AG04449 (cell line): ENCODE results near the gene LYPD6.

Experiments used
- CTCF ChIA-PET: fragments of 350-600 bp; formaldehyde crosslinking; extraction: SDS; loops from one replicate; lab custom pipeline; 2021; ENCODE audit warnings: antibody characterized with exemption; lab: Yijun Ruan, JAX
- POLR2A ChIA-PET: fragments of 400-600, 350-600 bp; formaldehyde crosslinking; extraction: SDS; loops from one replicate; lab custom pipeline; 2020; ENCODE audit warnings: antibody characterized with exemption, inconsistent platforms; lab: Yijun Ruan, JAX
- DNase-seq: peaks from one replicate; pipeline ENCODE4 v3.0.0-alpha.2; 2010; ENCODE audit warnings: low read depth, low spot score
- H3K4me3 ChIP-seq: 2 replicates; pipeline ENCODE4 v1.5.1; 2011; ENCODE audit warnings: low read depth, mild to moderate bottlenecking, control low read depth, low read length
- CTCF ChIP-seq: IDR thresholded peaks from one replicate; pipeline ENCODE4 v1.5.1; 2011; ENCODE audit warnings: mild to moderate bottlenecking, moderate library complexity, low read length, control low read depth, inconsistent platforms; ENCODE audit not compliant: insufficient read depth; ENCODE audit errors: missing control alignments

Gene LYPD6

GRCh38 chr2:149446748-149447147 lies 116.4 kb downstream of the LYPD6 start:
- DNase-seq: no peak
- no peak for TF ChIP-seq CTCF
- POLR2A ChIA-PET: no interaction called here
- H3K4me3 ChIP-seq: no peak overlapping the region
- CTCF ChIA-PET: no interaction called here

GRCh38 chr2:149448315-149448714 lies 117.9 kb downstream of the LYPD6 start:
- POLR2A ChIA-PET: no interaction called here
- TF ChIP-seq CTCF: no peak
- no peak for DNase-seq
- CTCF ChIA-PET: no interaction called here
- H3K4me3 ChIP-seq: no peak overlapping the region

- ChIA-PET POLR2A (no interaction called here), CTCF (no interaction called here)
- H3K4me3 ChIP-seq: no peak overlapping the region
- DNase-seq: no peak
- TF ChIP-seq CTCF: no peak
Measured at GRCh38 chr2:149449017-149449416, 118.6 kb downstream of the LYPD6 start.

- no peak for TF ChIP-seq CTCF
- DNase-seq: no peak
- ChIA-PET POLR2A (no interaction called here), CTCF (no interaction called here)
- no peak overlapping the region for H3K4me3 ChIP-seq
Measured at GRCh38 chr2:149451417-149452165, 121.2 kb downstream of the LYPD6 start.

- POLR2A ChIA-PET: no interaction called here
- no peak for DNase-seq
- H3K4me3 ChIP-seq: no peak overlapping the region
- CTCF ChIA-PET: no interaction called here
- no peak for TF ChIP-seq CTCF
Measured at GRCh38 chr2:149456285-149456684, 125.9 kb downstream of the LYPD6 start.

- DNase-seq: no peak
- ChIA-PET POLR2A (no interaction called here), CTCF (no interaction called here)
- TF ChIP-seq CTCF: no peak
- no peak overlapping the region for H3K4me3 ChIP-seq
Measured at GRCh38 chr2:149458502-149458901, 128.1 kb downstream of the LYPD6 start.
